Measurements from ENCODE around the gene MMP2.

Gene MMP2

DNA sequence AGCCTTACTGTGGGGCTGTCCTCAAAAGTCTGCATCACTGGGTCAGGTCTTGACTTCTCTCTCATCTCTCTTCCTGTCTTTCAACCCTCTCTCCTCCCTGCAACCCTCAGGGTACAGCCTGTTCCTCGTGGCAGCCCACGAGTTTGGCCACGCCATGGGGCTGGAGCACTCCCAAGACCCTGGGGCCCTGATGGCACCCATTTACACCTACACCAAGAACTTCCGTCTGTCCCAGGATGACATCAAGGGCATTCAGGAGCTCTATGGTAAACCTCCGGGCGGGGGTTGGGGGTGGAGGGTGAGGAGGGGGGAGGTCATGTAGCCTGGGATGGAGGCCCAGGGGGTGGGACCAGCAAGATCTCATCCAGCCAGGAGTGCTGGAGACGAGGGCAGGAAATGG is 12.7 kb downstream of the MMP2 start:
- Histone ChIP-seq H3K27ac (ENCODE audit: extremely low read depth, low read depth, low read length) (no peak overlapping the region), H3K36me3 (ENCODE audit: control insufficient read depth in 2 of 2, insufficient read depth in 1 of 2, low read length in 2 of 2) (peaks cover 0 to 53% of the 10 kb centered on the region in 2 experiments; a peak in 1 of 3 replicates), H3K4me3 (ENCODE audit: low read depth, low read length) (no peak overlapping the region), H3K9me3 (ENCODE audit: control insufficient read depth, insufficient read depth, low read depth, low read length) (no peaks in the 10 kb centered on the region), H3K4me1 (ENCODE audit: control insufficient read depth, insufficient read depth, low read length) (peaks cover 5% of the 10 kb centered on the region; the same call in 1 of the 2 replicates)
- ChIA-PET POLR2A (no interaction called here), CTCF (interaction anchor here (1.2 to 1.7 kb wide), 2 partner anchors 210 to 213 kb away, joined by 4 to 8 read pairs; no protein-coding TSS in a partner anchor)
- no peak for TF ChIP-seq ZXDB (tag by site-specific recombination; IDR thresholded peaks at IDR 0.05)
- no peak for TF ChIP-seq ZNF404 (tag by site-specific recombination; IDR thresholded peaks at IDR 0.05)
- TF ChIP-seq, protein P1, sequence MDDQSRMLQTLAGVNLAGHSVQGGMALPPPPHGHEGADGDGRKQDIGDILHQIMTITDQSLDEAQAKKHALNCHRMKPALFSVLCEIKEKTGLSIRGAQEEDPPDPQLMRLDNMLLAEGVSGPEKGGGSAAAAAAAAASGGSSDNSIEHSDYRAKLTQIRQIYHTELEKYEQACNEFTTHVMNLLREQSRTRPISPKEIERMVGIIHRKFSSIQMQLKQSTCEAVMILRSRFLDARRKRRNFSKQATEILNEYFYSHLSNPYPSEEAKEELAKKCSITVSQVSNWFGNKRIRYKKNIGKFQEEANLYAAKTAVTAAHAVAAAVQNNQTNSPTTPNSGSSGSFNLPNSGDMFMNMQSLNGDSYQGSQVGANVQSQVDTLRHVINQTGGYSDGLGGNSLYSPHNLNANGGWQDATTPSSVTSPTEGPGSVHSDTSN (CRISPR knock-in tag; IDR thresholded peaks at IDR 0.05): no peak
- no peak for TF ChIP-seq ZNF302 (tag by site-specific recombination; IDR thresholded peaks at IDR 0.05; ENCODE audit: low read depth)
- no peak for TF ChIP-seq TRIM28 (IDR thresholded peaks at IDR 0.05; ENCODE audit: borderline replicate concordance, low read length)
- no peak for TF ChIP-seq ZFP41 (tag by site-specific recombination; IDR thresholded peaks at IDR 0.05; ENCODE audit: borderline replicate concordance)
- TF ChIP-seq BCL11B (tag by site-specific recombination; IDR thresholded peaks at IDR 0.05; ENCODE audit: low read depth): no peak
- TF ChIP-seq, protein P2, sequence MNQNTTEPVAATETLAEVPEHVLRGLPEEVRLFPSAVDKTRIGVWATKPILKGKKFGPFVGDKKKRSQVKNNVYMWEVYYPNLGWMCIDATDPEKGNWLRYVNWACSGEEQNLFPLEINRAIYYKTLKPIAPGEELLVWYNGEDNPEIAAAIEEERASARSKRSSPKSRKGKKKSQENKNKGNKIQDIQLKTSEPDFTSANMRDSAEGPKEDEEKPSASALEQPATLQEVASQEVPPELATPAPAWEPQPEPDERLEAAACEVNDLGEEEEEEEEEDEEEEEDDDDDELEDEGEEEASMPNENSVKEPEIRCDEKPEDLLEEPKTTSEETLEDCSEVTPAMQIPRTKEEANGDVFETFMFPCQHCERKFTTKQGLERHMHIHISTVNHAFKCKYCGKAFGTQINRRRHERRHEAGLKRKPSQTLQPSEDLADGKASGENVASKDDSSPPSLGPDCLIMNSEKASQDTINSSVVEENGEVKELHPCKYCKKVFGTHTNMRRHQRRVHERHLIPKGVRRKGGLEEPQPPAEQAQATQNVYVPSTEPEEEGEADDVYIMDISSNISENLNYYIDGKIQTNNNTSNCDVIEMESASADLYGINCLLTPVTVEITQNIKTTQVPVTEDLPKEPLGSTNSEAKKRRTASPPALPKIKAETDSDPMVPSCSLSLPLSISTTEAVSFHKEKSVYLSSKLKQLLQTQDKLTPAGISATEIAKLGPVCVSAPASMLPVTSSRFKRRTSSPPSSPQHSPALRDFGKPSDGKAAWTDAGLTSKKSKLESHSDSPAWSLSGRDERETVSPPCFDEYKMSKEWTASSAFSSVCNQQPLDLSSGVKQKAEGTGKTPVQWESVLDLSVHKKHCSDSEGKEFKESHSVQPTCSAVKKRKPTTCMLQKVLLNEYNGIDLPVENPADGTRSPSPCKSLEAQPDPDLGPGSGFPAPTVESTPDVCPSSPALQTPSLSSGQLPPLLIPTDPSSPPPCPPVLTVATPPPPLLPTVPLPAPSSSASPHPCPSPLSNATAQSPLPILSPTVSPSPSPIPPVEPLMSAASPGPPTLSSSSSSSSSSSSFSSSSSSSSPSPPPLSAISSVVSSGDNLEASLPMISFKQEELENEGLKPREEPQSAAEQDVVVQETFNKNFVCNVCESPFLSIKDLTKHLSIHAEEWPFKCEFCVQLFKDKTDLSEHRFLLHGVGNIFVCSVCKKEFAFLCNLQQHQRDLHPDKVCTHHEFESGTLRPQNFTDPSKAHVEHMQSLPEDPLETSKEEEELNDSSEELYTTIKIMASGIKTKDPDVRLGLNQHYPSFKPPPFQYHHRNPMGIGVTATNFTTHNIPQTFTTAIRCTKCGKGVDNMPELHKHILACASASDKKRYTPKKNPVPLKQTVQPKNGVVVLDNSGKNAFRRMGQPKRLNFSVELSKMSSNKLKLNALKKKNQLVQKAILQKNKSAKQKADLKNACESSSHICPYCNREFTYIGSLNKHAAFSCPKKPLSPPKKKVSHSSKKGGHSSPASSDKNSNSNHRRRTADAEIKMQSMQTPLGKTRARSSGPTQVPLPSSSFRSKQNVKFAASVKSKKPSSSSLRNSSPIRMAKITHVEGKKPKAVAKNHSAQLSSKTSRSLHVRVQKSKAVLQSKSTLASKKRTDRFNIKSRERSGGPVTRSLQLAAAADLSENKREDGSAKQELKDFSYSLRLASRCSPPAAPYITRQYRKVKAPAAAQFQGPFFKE (tag by site-specific recombination; IDR thresholded peaks at IDR 0.05; ENCODE audit: borderline replicate concordance): no peak
- TF ChIP-seq ZNF175 (tag by site-specific recombination; IDR thresholded peaks at IDR 0.05): no peak
- no peak for TF ChIP-seq PRDM1 (tag by site-specific recombination; IDR thresholded peaks at IDR 0.05)
- no peak for TF ChIP-seq ZBTB8A (tag by site-specific recombination; IDR thresholded peaks at IDR 0.05)

DNA sequence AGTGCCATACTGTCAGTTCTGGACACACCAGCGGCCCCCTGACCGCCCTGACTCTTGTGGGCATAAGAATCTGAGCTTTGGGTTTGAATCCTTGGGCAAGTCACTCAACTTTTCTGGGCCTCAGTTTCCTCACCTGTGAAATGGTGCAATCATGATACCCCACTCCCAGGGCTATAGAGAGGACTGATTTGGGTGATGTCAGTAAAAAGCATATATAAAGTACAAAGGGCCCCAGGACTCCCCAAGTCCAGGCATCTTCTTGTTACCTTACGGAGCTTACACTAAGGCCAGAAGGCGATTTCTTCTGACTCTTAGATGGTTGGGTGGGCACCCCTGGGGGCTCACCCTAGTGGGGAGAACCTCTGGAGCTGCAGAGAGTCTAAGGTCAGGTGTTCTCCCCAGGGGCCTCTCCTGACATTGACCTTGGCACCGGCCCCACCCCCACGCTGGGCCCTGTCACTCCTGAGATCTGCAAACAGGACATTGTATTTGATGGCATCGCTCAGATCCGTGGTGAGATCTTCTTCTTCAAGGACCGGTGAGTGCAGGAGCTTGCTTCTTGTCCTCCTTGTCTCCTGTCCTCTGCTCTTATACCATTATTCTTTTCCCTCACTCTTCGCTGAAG is 13.9 kb downstream of the MMP2 start:
- Histone ChIP-seq H3K36me3 (ENCODE audit: control insufficient read depth in 2 of 2, insufficient read depth in 1 of 2, low read length in 2 of 2) (peaks cover 0 to 51% of the 10 kb centered on the region in 2 experiments; a peak in 1 of 3 replicates), H3K4me3 (ENCODE audit: low read depth, low read length) (no peak overlapping the region), H3K27ac (ENCODE audit: extremely low read depth, low read depth, low read length) (no peak overlapping the region), H3K4me1 (ENCODE audit: control insufficient read depth, insufficient read depth, low read length) (peaks cover 5% of the 10 kb centered on the region; the same call in 1 of the 2 replicates), H3K9me3 (ENCODE audit: control insufficient read depth, insufficient read depth, low read depth, low read length) (no peaks in the 10 kb centered on the region)
- ChIA-PET CTCF (interaction anchor here (1.2 to 5.5 kb wide), 3 partner anchors 28 to 211 kb away, joined by 4 to 30 read pairs (median 8); no protein-coding TSS in a partner anchor), POLR2A (no interaction called here)
- TF ChIP-seq ZNF24 (tag by site-specific recombination; IDR thresholded peaks at IDR 0.05) (no peak), ZNF768 (tag by site-specific recombination; IDR thresholded peaks at IDR 0.05) (no peak), OSR2 (tag by site-specific recombination; IDR thresholded peaks at IDR 0.05) (no peak), GLI4 (tag by site-specific recombination; IDR thresholded peaks at IDR 0.05) (no peak), ZNF658 (tag by site-specific recombination; IDR thresholded peaks at IDR 0.05) (no peak), ZNF426 (tag by site-specific recombination; IDR thresholded peaks at IDR 0.05) (no peak), ZNF391 (tag by site-specific recombination; IDR thresholded peaks at IDR 0.05; ENCODE audit: borderline replicate concordance, low read depth) (no peak)

All from HEK293 (cell line).